Mucosa of descending colon (tissue), 3 donors: ENCODE measurements around the gene LTB4R2. TPM values are rescaled to one million over a fixed set of nuclear protein-coding genes. Genes with fewer than 3 reads are reported as not detected.

Experiments
- ATAC-seq: fragments of 200-7000 bp; cut with Tn5 transposase; one replicate; pipeline ENCODE4 v1.9.1; 2020; ENCODE audit warnings: mild to moderate bottlenecking, moderate library complexity
- DNase-seq, 3 donors: peaks; one replicate each; pipeline ENCODE4 v3.0.0-alpha.2; 2020
- H3K36me3 ChIP-seq: fragments of 200-600 bp; one replicate; pipeline ENCODE4 v1.8.0; 2021; ENCODE audit warnings: low read depth, mild to moderate bottlenecking
- H3K4me1 ChIP-seq: fragments of 200-600 bp; one replicate; pipeline ENCODE4 v1.8.0; 2021; ENCODE audit warnings: low read depth, mild to moderate bottlenecking
- H3K4me3 ChIP-seq: fragments of 200-600 bp; one replicate; pipeline ENCODE4 v1.8.0; 2021; ENCODE audit warnings: mild to moderate bottlenecking
- H3K9me3 ChIP-seq: fragments of 200-600 bp; one replicate; pipeline ENCODE4 v1.8.0; 2021; ENCODE audit warnings: mild to moderate bottlenecking
- intact Hi-C, 2 donors: fragments of 100-400 bp; cut with DNase I in 1 of 2; cut with micrococcal nuclease in 1 of 2; formaldehyde crosslinking; loops; one replicate each; pipeline versions ENCODE4 v1.11.0 to v1.11.1; 2022; cut with DNase I, micrococcal nuclease
- total RNA-seq, 3 donors: library from RNA; stranded (reverse); fragmentation: NEBNext Ultra II Directional in 2 of 3; extraction: Animal tissue kit (Norgen Biotek cat#: 25700) in 2 of 3; gene quantifications; one replicate each; pipeline versions ENCODE4 v1.2.1 to v1.2.4, GENCODE V29; 2021 to 2023
- TF ChIP-seq, protein P1 (sequence below): fragments of 200-600 bp; IDR thresholded peaks from one replicate; pipeline ENCODE4 v1.8.0; 2022; ENCODE audit warnings: antibody characterized with exemption, mild to moderate bottlenecking
- donor health status: DM: no; HTN: no; CAD: no; lungs with moderate emphysema.
- donor health status: DM: no; HTN: no; CAD: no.
- donor health status: DM: no; HTN: yes; CAD: no.

The LTB4R2 gene
- total RNA-seq, 3 donors from 2014 or later: 3.7 to 6.3 (median 5.0) TPM

DNA sequence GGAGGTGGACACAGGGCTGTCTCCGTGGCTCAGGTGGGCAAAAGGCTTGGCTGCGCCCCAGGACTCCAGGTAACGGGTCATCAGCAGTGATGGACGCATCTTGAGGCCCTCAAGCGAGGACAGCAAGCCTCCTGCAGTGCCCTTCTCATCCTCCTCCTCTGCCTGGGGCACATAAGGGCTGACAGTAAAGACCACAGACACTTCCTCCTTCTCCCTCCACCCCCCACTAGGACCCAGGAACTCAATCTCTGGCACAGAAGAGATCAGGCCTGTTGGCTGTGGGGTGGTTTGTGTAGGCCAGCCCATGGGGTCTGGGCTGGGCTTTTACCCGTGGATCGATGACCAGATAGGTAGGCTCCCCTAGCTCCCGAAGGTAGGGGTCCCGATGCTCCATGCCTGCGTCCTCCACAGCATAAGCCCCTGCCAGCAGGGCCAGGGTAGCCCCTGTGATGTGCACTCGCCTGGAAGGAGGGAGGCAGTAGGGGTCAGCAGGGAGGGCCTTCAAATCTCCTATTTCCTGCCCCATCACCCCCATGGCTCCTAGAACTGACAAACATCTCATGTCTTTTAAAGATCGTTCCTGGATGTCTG lies 19.2 kb downstream of the LTB4R2 start:
- DNase-seq (peak in 1 of 3 donors; percentile 54), ATAC-seq (no peak)
- Histone ChIP-seq H3K4me1 (peaks cover 23% of the 10 kb centered on the region), H3K4me3 (no peak overlapping the region), H3K9me3 (no peaks in the 10 kb centered on the region), H3K36me3 (no peaks in the 10 kb centered on the region)
- intact Hi-C loops: no loop called here
- TF ChIP-seq, protein P1, sequence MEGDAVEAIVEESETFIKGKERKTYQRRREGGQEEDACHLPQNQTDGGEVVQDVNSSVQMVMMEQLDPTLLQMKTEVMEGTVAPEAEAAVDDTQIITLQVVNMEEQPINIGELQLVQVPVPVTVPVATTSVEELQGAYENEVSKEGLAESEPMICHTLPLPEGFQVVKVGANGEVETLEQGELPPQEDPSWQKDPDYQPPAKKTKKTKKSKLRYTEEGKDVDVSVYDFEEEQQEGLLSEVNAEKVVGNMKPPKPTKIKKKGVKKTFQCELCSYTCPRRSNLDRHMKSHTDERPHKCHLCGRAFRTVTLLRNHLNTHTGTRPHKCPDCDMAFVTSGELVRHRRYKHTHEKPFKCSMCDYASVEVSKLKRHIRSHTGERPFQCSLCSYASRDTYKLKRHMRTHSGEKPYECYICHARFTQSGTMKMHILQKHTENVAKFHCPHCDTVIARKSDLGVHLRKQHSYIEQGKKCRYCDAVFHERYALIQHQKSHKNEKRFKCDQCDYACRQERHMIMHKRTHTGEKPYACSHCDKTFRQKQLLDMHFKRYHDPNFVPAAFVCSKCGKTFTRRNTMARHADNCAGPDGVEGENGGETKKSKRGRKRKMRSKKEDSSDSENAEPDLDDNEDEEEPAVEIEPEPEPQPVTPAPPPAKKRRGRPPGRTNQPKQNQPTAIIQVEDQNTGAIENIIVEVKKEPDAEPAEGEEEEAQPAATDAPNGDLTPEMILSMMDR: no peak

DNA sequence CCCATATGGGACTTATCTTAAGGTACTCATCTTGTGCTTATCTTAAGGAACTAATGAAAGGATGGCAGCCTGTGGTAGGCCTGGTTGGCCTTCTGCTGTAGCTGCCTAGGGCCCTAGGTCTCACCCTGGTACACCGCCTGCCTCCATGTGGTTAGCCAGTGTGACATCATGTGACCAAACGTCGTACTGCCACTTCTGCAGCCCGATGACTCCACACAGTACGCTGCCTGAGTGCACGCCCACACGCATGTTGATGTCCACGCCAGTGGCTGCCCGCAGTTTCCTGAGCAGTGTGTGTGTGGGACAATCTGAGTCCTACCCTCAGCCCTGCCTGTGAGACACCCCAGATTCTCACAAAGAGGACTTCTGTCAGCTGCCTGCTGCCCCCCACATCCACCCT lies 19.8 kb downstream of the LTB4R2 start:
- ATAC-seq: peak; percentile 10
- Histone ChIP-seq H3K4me3 (no peak overlapping the region), H3K36me3 (no peaks in the 10 kb centered on the region), H3K9me3 (no peaks in the 10 kb centered on the region), H3K4me1 (peaks cover 29% of the 10 kb centered on the region)
- DNase-seq: peak; percentile 48 to 84 (median 57)
- intact Hi-C loops: loop anchor here (5.0 kb wide), 3 partner anchors 38 to 108 kb away; partner anchors contain the start of gene NFATC4 (in 1 of the 2)
- TF ChIP-seq, protein P1: no peak

DNA sequence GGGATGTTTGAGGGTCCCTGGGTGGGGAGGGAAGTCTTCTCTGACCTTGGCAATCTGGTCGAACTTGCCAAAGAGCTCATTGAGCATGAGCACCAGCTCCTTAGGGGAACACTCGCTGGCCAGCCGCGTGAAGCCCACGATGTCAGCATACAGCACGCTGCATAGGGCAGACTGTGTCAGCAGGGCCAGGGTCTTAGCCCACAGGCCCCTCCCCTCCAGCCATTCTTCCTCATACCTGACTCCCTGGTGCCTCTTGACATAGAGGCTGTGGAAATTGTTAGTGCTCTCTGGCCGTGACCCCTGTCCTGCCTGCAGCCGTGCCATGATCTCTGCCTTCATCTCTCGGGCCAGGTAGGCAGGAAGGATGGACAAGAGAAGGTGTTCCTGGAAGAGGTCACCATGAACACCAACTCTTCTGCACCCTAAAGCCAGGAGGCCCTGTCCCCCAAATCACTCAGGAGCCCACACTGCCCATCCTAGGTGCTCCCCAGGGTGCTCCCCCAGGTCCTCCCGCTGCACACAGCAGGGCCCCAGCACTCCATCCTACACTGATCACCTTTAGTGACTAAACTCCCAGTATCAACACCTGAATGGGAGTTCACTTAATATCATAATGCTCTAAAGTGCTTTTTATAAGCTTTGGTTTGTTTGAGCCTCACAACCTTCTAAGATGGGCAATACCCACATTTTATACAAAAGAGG lies 21.2 kb downstream of the LTB4R2 start:
- TF ChIP-seq, protein P1: no peak
- DNase-seq (peak in 1 of 3 donors; percentile 55), ATAC-seq (no peak)
- no peak overlapping the region for H3K4me3 ChIP-seq
- H3K4me1 ChIP-seq: peaks cover 36% of the 10 kb centered on the region
- no peaks in the 10 kb centered on the region for H3K9me3 ChIP-seq
- H3K36me3 ChIP-seq: no peaks in the 10 kb centered on the region
- intact Hi-C loops: loop anchor here (5.0 kb wide), 3 partner anchors 36 to 106 kb away; partner anchors contain the start of gene NFATC4 (in 1 of the 2)

DNA sequence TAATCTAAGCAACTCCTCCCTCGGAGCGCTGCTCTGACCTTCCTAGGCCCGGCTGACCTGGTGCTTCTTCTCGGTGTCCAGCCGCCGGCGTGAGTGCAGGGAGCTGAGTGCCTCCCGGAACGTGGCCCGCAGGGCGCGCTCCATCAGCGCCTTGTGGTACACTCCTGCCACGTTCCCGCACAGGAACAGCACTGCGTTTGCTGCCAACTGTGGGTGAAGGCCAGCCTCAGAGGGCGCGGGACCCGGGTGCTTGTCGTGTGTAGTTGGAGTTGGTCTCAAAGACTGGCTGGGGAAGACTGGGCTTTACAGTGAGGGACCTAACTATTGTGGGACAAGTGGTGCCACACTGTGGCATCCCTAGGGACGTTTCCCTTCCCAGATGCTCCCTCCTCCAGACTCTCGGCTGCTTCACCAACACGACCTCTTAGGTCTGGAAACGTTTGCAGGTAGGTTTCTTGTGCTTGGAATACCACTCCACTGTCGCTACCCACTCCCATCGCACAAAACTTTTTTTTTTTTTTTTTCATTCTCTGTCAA lies 21.9 kb downstream of the LTB4R2 start:
- ATAC-seq (no peak), DNase-seq (peak in 2 of 3 donors; percentile 42 to 62)
- no peaks in the 10 kb centered on the region for H3K36me3 ChIP-seq
- intact Hi-C loops: loop anchor here (5.0 kb wide), 3 partner anchors 36 to 106 kb away; partner anchors contain the start of gene NFATC4 (in 1 of the 2)
- no peak overlapping the region for H3K4me3 ChIP-seq
- H3K9me3 ChIP-seq: no peaks in the 10 kb centered on the region
- peaks cover 36% of the 10 kb centered on the region for H3K4me1 ChIP-seq
- TF ChIP-seq, protein P1: no peak

DNA sequence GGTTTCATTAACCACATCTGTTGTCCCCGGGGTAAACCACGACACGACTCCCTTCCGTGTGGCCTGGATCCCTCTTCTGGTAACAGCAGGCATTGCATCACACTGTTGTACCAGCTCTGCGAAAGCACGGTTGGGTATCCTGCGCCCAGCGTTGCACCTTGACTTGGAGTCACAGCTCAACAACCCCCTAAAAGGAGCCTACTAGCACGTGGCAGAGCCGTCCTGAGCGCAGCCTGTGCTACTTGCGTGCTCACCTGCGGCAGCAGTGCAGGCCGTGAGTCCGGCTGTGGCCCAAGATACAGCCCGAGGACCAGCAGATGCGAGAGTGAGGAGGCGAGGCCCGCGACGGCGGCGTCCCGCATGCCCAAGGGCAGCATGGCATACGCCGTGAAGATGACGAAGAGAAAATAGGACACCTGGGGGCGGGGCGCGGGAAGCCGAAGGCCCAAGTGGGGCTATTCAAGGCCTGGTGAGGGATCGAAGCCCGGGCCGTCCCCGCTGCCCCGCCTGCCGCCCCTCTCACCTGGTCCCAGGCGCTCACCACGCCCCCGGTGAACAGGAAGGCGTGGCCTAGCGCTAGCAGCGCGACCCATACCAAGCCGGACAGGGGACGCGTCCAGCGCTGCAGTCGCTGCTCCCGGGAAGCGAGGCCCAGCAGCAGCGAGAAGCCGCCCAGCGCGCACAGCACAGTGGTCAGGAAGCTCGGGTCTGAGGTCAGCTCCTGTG lies 22.5 kb downstream of the LTB4R2 start:
- ATAC-seq (peak; percentile 75), DNase-seq (peak; percentile 76 to 87 (median 80))
- H3K4me3 ChIP-seq: no peak overlapping the region
- no peaks in the 10 kb centered on the region for H3K9me3 ChIP-seq
- H3K4me1 ChIP-seq: peaks cover 36% of the 10 kb centered on the region
- intact Hi-C loops: loop anchor here (5.0 kb wide), 3 partner anchors 35 to 105 kb away; partner anchors contain the start of gene NFATC4 (in 1 of the 2)
- no peaks in the 10 kb centered on the region for H3K36me3 ChIP-seq
- TF ChIP-seq, protein P1: peak; percentile 60
